GM12873 (cell line): ENCODE results near the gene RPS24.

Experiments
- TF ChIP-seq, protein P1 (sequence below): IDR thresholded peaks from 2 replicates; pipeline ENCODE4 v1.5.1; 2012; ENCODE audit warnings: low read depth, mild to moderate bottlenecking, moderate library complexity, low read length, control low read depth; ENCODE audit not compliant: insufficient read depth; ENCODE audit errors: missing control alignments

The RPS24 gene

DNA sequence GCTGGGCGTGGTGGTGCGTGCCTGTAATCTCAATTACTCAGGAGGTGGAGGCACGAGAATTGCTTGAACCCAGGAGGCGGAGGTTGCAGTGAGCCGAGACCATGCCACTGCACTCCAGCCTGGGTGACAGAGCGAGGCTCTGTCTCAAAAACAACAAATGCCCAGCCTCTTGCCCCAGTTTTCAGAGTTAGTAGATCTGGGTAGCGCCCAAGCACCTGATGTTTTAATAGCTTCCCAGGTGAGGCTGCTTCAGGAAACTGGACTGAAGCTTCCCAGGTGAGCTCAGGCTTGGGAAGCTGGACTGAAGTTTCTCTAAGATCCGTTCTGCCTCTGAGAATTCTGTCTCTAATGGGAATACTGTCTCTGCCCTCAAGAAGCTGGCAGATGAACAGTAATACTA lies 12.2 kb downstream of the RPS24 start:
- TF ChIP-seq, protein P1, sequence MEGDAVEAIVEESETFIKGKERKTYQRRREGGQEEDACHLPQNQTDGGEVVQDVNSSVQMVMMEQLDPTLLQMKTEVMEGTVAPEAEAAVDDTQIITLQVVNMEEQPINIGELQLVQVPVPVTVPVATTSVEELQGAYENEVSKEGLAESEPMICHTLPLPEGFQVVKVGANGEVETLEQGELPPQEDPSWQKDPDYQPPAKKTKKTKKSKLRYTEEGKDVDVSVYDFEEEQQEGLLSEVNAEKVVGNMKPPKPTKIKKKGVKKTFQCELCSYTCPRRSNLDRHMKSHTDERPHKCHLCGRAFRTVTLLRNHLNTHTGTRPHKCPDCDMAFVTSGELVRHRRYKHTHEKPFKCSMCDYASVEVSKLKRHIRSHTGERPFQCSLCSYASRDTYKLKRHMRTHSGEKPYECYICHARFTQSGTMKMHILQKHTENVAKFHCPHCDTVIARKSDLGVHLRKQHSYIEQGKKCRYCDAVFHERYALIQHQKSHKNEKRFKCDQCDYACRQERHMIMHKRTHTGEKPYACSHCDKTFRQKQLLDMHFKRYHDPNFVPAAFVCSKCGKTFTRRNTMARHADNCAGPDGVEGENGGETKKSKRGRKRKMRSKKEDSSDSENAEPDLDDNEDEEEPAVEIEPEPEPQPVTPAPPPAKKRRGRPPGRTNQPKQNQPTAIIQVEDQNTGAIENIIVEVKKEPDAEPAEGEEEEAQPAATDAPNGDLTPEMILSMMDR = no peak

- TF ChIP-seq, protein P1 = no peak
Observed at GRCh38 chr10:78046711-78047269, 13.1 kb downstream of the RPS24 start.

DNA sequence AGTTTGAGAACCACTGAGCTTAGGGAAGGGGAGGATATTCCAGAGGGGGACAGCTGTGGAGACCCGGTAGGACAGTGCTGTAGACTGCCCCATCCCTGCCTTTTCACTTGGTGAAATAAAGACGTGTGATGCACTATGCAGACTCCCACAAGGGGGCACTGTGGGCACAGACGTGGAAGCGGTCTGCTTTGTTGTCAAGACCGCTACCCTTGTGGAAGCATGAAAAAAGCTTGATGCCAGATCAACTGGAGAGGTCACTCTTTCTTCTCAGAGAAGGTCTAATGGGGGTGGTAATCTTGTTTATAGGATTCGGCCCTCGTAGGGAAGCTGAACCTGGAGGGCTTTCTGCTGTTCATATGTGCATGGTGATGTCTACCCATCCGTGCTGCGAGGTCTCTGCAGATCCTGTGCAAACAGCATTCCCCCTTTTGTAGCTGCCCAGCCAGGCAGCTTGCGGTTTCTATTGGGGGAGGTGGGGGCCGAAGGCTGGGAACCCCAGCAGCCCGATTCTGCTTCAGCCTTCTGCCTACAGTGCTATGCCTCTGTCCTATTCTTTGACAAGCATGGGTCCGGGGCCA lies 13.7 kb downstream of the RPS24 start:
- TF ChIP-seq, protein P1 = peak; percentile 94

- TF ChIP-seq, protein P1 = no peak
Observed at GRCh38 chr10:78049851-78050250, 16.2 kb downstream of the RPS24 start.

GRCh38 chr10:78053211-78053868 lies 19.7 kb downstream of the RPS24 start:
- TF ChIP-seq, protein P1 = no peak

DNA sequence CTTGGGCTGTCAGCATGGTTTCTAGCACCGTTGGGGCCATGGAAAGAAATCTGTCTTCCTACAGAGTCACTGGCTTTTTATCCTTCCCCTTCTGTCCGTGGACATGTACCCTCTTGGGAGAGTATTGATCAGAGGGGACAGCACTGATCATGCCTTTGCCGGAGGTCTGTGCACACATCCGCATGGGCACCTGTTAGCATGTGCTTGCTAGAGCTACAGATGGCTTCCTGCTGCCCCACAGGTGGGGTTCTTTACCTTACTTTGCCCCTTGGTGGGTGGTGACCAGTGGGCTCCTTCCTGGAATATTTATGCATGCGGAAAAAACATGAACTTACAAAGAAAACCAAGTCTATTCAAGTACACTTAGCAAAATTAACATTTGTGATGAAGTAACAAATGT lies 24.9 kb downstream of the RPS24 start:
- TF ChIP-seq, protein P1 = no peak

DNA sequence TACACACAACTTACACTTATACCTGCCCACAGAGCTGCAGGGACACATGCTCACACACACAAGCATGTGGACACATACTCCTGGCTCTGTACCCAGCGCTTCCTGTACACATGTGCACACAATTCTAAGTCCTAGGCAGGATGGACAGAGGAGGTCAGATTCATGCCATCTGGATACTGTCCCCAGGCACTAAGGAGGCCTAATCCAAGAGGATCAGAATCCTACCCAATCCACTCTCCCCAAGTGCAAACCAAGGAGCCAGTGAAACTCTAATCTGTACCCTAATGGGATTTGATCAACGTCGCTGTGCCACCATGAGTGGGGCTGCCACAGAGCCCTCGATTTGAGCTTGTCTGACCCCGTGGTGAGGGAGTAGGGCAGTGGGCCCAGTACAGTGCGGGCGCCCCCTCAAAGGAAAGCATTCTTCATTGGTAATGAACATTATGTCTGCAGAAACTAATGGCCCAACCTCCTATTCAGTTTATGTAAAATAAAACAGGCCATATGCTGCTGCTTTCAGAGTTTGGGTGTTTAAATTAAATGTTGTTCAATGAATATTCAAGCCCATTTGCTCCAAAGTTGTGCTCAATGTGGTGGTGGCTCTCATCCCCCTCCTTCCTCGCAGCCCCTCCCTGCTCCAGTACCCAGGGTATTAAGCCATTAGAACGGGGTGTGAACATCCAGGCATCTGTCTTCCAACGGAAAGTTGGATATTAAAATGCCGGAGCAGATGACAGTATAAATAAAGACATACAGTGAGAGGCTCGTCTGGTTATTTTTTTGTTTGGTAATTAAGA lies 26.4 kb downstream of the RPS24 start:
- TF ChIP-seq, protein P1 = no peak
